H1 (cell line): ENCODE data around the gene PDIA3. TPM values are rescaled to one million over a fixed set of nuclear protein-coding genes. Genes with fewer than 3 reads are reported as not detected.

ENCODE experiments used
- CTCF ChIA-PET: fragments of 300-600 bp; sonication (Branson Sonifier 250); formaldehyde crosslinking; loops from one replicate; lab custom pipeline; 2021; ENCODE audit not compliant: partially characterized antibody; lab: Charles Lee
- POLR2A ChIA-PET: fragments of 300-600 bp; sonication (Branson Sonifier 250); formaldehyde crosslinking; loops from one replicate; lab custom pipeline; 2021; ENCODE audit warnings: inconsistent platforms; ENCODE audit not compliant: partially characterized antibody; lab: Charles Lee
- DNase-seq, 2 experiments: peaks; one replicate each; pipeline versions ENCODE4 v3.0.0 to v3.0.0-alpha.2; 2010 to 2022; ENCODE audit warnings: low spot score in 2 of 2, low read depth in 1 of 2, mixed read lengths in 1 of 2
- FAIRE-seq: peaks from 2 replicates; lab custom pipeline; 2011; peaks lifted over from hg19 to GRCh38; lab: Jason Lieb, UNC
- H2AFZ ChIP-seq: 2 replicates; pipeline ENCODE4 v1.8.1; 2012; ENCODE audit warnings: low read length, inconsistent platforms
- H2AK5ac ChIP-seq: 2 replicates; pipeline ENCODE4 v1.6.1; 2013; ENCODE audit warnings: low read depth, low read length
- H2BK120ac ChIP-seq: replicated peaks from 2 replicates; pipeline ENCODE3; 2013; ENCODE audit warnings: low read depth, low read length, inconsistent platforms
- H2BK12ac ChIP-seq: 2 replicates; pipeline ENCODE4 v1.6.1; 2013; ENCODE audit warnings: low read depth, low read length
- H2BK15ac ChIP-seq: 2 replicates; pipeline ENCODE4 v1.6.1; 2013; ENCODE audit warnings: low read length
- H2BK20ac ChIP-seq: 2 replicates; pipeline ENCODE4 v1.6.1; 2013; ENCODE audit warnings: low read length
- H2BK5ac ChIP-seq: 2 replicates; pipeline ENCODE4 v1.6.1; 2013; ENCODE audit warnings: low read depth, low read length
- H3K14ac ChIP-seq: 2 replicates; pipeline ENCODE4 v1.6.1; 2013; ENCODE audit warnings: inconsistent platforms; ENCODE audit not compliant: insufficient read length
- H3K18ac ChIP-seq: 2 replicates; pipeline ENCODE4 v1.6.1; 2013; ENCODE audit warnings: low read length; ENCODE audit errors: extremely low read depth
- H3K23ac ChIP-seq: 2 replicates; pipeline ENCODE4 v1.6.1; 2013; ENCODE audit warnings: inconsistent platforms; ENCODE audit not compliant: insufficient read length
- H3K23me2 ChIP-seq: 2 replicates; pipeline ENCODE4 v1.6.1; 2013; ENCODE audit warnings: low read depth, low read length
- H3K27ac ChIP-seq: 2 replicates; pipeline ENCODE4 v1.6.1; 2011; ENCODE audit warnings: low read depth, low read length, inconsistent platforms
- H3K27me3 ChIP-seq, 4 experiments: replicated peaks in 1 of 4; 1 replicate in 1 of 4; 2 replicates in 3 of 4; pipeline versions ENCODE4 v1.6.1 to v1.8.1; 2011 to 2013; ENCODE audit warnings: low read length in 3 of 4, mild to moderate bottlenecking in 3 of 4, inconsistent platforms in 2 of 4, mixed read lengths in 2 of 4, moderate library complexity in 1 of 4; ENCODE audit not compliant: control insufficient read depth in 3 of 4, insufficient read depth in 3 of 4; ENCODE audit errors: extremely low read depth in 1 of 4
- H3K36me3 ChIP-seq, 4 experiments: 2 replicates each; pipeline versions ENCODE4 v1.6.1 to v1.8.1; 2011 to 2013; ENCODE audit warnings: mild to moderate bottlenecking in 4 of 4, low read length in 3 of 4, moderate library complexity in 2 of 4, control low read depth in 1 of 4, inconsistent platforms in 1 of 4; ENCODE audit not compliant: insufficient read depth in 4 of 4, control insufficient read depth in 2 of 4
- H3K4ac ChIP-seq: replicated peaks from 2 replicates; pipeline ENCODE3; 2013; ENCODE audit warnings: low read length, low read depth, mixed read lengths, inconsistent platforms; ENCODE audit not compliant: insufficient read length
- H3K4me1 ChIP-seq, 4 experiments: replicated peaks in 1 of 4; 1 replicate in 1 of 4; 2 replicates in 3 of 4; pipeline versions ENCODE4 v1.6.1 to v1.8.1; 2011 to 2013; ENCODE audit warnings: low read length in 3 of 4, inconsistent platforms in 2 of 4, mixed read lengths in 1 of 4; ENCODE audit not compliant: insufficient read depth in 4 of 4, control insufficient read depth in 3 of 4
- H3K4me2 ChIP-seq, 2 experiments: 2 replicates each; pipeline versions ENCODE4 v1.6.1 to v1.8.1; 2011 to 2013; ENCODE audit warnings: low read depth in 2 of 2, low read length in 2 of 2, control low read depth in 1 of 2, inconsistent platforms in 1 of 2, mild to moderate bottlenecking in 1 of 2; ENCODE audit not compliant: insufficient read depth in 1 of 2
- H3K4me3 ChIP-seq, 4 experiments: fragments of 200-600, 300-600 bp in 1 of 4; sonication (generic), shearing (Covaris generic), sonication (Bioruptor Twin) in 1 of 4; 2 replicates each; pipeline versions ENCODE4 v1.5.1 to v1.8.1; 2011 to 2016; ENCODE audit warnings: low read length in 4 of 4, low read depth in 3 of 4, control low read depth in 2 of 4, inconsistent platforms in 2 of 4, mild to moderate bottlenecking in 2 of 4, mixed read lengths in 1 of 4, moderate library complexity in 1 of 4; ENCODE audit not compliant: insufficient read depth in 2 of 4; ENCODE audit errors: extremely low read depth in 1 of 4
- H3K56ac ChIP-seq: replicated peaks from 2 replicates; pipeline ENCODE3; 2013; ENCODE audit warnings: low read depth, mild to moderate bottlenecking, mixed read lengths, low read length, inconsistent platforms; ENCODE audit not compliant: insufficient read length
- H3K79me1 ChIP-seq: 2 replicates; pipeline ENCODE4 v1.6.1; 2013; ENCODE audit warnings: low read depth, low read length, control low read depth
- H3K79me2 ChIP-seq, 2 experiments: 2 replicates each; pipeline versions ENCODE4 v1.6.1 to v1.8.1; 2012 to 2013; ENCODE audit warnings: low read length in 2 of 2, mild to moderate bottlenecking in 2 of 2, inconsistent platforms in 1 of 2; ENCODE audit not compliant: insufficient read depth in 2 of 2, control insufficient read depth in 1 of 2
- H3K9ac ChIP-seq, 4 experiments: replicated peaks in 1 of 4; 1 replicate in 1 of 4; 2 replicates in 3 of 4; pipeline versions ENCODE4 v1.6.1 to v1.8.1; 2011 to 2013; ENCODE audit warnings: low read depth in 3 of 4, low read length in 3 of 4, control low read depth in 2 of 4, mild to moderate bottlenecking in 2 of 4, moderate library complexity in 2 of 4, inconsistent platforms in 1 of 4; ENCODE audit errors: extremely low read depth in 1 of 4
- H3K9me3 ChIP-seq, 2 experiments: 2 replicates each; pipeline versions ENCODE4 v1.6.1 to v1.8.1; 2012 to 2013; ENCODE audit warnings: mild to moderate bottlenecking in 2 of 2, moderate library complexity in 2 of 2, control low read depth in 1 of 2, inconsistent platforms in 1 of 2, low read depth in 1 of 2, low read length in 1 of 2, mixed read lengths in 1 of 2; ENCODE audit not compliant: insufficient read depth in 2 of 2
- H4K20me1 ChIP-seq, 2 experiments: replicated peaks in 1 of 2; 2 replicates each; pipeline versions ENCODE3 to v1.8.1; 2011 to 2013; ENCODE audit warnings: inconsistent platforms in 2 of 2, low read length in 2 of 2, mild to moderate bottlenecking in 1 of 2; ENCODE audit not compliant: insufficient read depth in 2 of 2, control insufficient read depth in 1 of 2
- H4K5ac ChIP-seq: 2 replicates; pipeline ENCODE4 v1.6.1; 2013; ENCODE audit warnings: low read length, low read depth, mixed read lengths, inconsistent platforms; ENCODE audit not compliant: insufficient read length
- H4K8ac ChIP-seq: 2 replicates; pipeline ENCODE4 v1.8.0; 2013; ENCODE audit warnings: mild to moderate bottlenecking, moderate library complexity, low read length, inconsistent platforms; ENCODE audit not compliant: insufficient read depth; ENCODE audit errors: extremely low read depth
- H4K91ac ChIP-seq: replicated peaks from 2 replicates; pipeline ENCODE3; 2013; ENCODE audit warnings: low read length, mixed read lengths, inconsistent platforms; ENCODE audit not compliant: insufficient read length
- NRF1 ChIP-seq: IDR thresholded peaks from 2 replicates; pipeline ENCODE4 v1.6.1; 2011; ENCODE audit warnings: mild to moderate bottlenecking, low read depth, low read length, improper control_type of control experiment
- WGBS, 2 experiments: shearing (Covaris generic) in 1 of 2; methylation state at CpG; one replicate each; pipeline versions ENCODE4 v1.1.6 to v1.1.7; 2013 to 2015; ENCODE audit warnings: low lambda C conversion rate in 2 of 2, mixed read lengths in 2 of 2, inconsistent platforms in 1 of 2, low coverage in 1 of 2, missing lambda C conversion rate in 1 of 2; ENCODE audit not compliant: insufficient replicate concordance in 2 of 2, insufficient coverage in 1 of 2, insufficient read length in 1 of 2; ENCODE audit errors: extremely low coverage in 1 of 2, missing lambda C conversion rate in 1 of 2; 5-methylcytosine and 5-hydroxymethylcytosine counted together
- polyA plus RNA-seq, 7 experiments: library from polyadenylated mRNA; depleted of rRNA in 3 of 7; stranded (reverse) in 5 of 7; unstranded in 2 of 7; fragments of >200 nt in 5 of 7; fragments of 200-250 nt in 2 of 7; gene quantifications; 1 replicate in 5 of 7; 2 replicates in 1 of 7; 4 replicates in 1 of 7; pipeline versions ENCODE4 v1.2.1 to v1.2.3, GENCODE V29; 2011 to 2013; ENCODE audit warnings: missing spikeins in 2 of 7, mixed read lengths in 2 of 7
- total RNA-seq: library from RNA; stranded (reverse); fragmentation: NEBNext Ultra II Directional; extraction: Animal tissue kit (Norgen Biotek cat#: 25700); gene quantifications from 2 replicates; pipeline ENCODE4 v1.2.1, GENCODE V29; 2021
- TF ChIP-seq, protein P1 (sequence below): IDR thresholded peaks from 2 replicates; pipeline ENCODE4 v1.6.1; 2012; ENCODE audit warnings: inconsistent platforms

The PDIA3 gene
- total and polyA plus RNA-seq, 2 of the 8 experiments (the other 6 are each of a cell fraction or from before 2014, with no cell fraction given): 90.4 to 655 TPM

- WGBS, 2 experiments: 95% methylated on average over 5 of the region's 5 CpGs; no CpG with 5 or more reads in 1 of the 2 experiments
- no peak overlapping the region for H2BK15ac ChIP-seq
- H2BK12ac ChIP-seq: no peak overlapping the region
- CTCF ChIA-PET: interaction anchor here (1.2 to 1.3 kb wide), 2 partner anchors 38 to 40 kb away, joined by 4 read pairs; no protein-coding TSS in a partner anchor
- no peak overlapping the region for H4K8ac ChIP-seq
- H3K18ac ChIP-seq: no peak overlapping the region
- no peak overlapping the region for H4K5ac ChIP-seq
- no peak overlapping the region for H4K91ac ChIP-seq
- no peak overlapping the region for H3K4me2 ChIP-seq
- H3K79me1 ChIP-seq: no peaks in the 10 kb centered on the region
- no peak overlapping the region for H3K56ac ChIP-seq
- H2BK120ac ChIP-seq: no peak overlapping the region
- H3K4me3 ChIP-seq: no peak overlapping the region
- no peaks in the 10 kb centered on the region for H3K79me2 ChIP-seq
- H3K27ac ChIP-seq: no peak overlapping the region
- FAIRE-seq (no peak), DNase-seq (no peak)
- H3K4ac ChIP-seq: no peak overlapping the region
- H4K20me1 ChIP-seq: peaks cover 0 to 1% of the 10 kb centered on the region in 2 experiments
- no peaks in the 10 kb centered on the region for H3K4me1 ChIP-seq
- H3K9ac ChIP-seq: no peak overlapping the region
- H2BK20ac ChIP-seq: no peak overlapping the region
- no peak overlapping the region for H3K14ac ChIP-seq
- H3K23me2 ChIP-seq: no peaks in the 10 kb centered on the region
- TF ChIP-seq, protein P1, sequence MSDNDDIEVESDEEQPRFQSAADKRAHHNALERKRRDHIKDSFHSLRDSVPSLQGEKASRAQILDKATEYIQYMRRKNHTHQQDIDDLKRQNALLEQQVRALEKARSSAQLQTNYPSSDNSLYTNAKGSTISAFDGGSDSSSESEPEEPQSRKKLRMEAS: no peak
- no peak for TF ChIP-seq NRF1
- H2AFZ ChIP-seq: no peak overlapping the region
- no peak overlapping the region for H3K23ac ChIP-seq
- no peaks in the 10 kb centered on the region for H3K9me3 ChIP-seq
- POLR2A ChIA-PET: interaction anchor here (6.5 kb wide), 1 partner anchor 10 kb away, joined by 71 read pairs; the partner anchor contains the start of genes HYPK and SERINC4
- H3K36me3 ChIP-seq: peaks cover 26 to 86% (median 66%) of the 10 kb centered on the region in 4 experiments
- H3K27me3 ChIP-seq: peaks cover 0 to 1% (median 0%) of the 10 kb centered on the region in 4 experiments; a peak in 1 of 7 replicates
- H2BK5ac ChIP-seq: no peak overlapping the region
- no peak overlapping the region for H2AK5ac ChIP-seq
Observed at GRCh38 chr15:43808435-43808950, 62.3 kb downstream of the PDIA3 start.
